Transverse colon (tissue), 4 donors: Measurements from ENCODE around the gene RNF10.

Experiments used
- CTCF ChIP-seq, 5 experiments: fragments of 200-600 bp in 3 of 5; fragments of 450-650 bp in 2 of 5; sonication (generic) in 3 of 5; IDR thresholded peaks; 1 replicate in 2 of 5; 2 replicates in 3 of 5; pipeline ENCODE4 v1.5.1; 2016 to 2017; ENCODE audit warnings: antibody characterized with exemption in 5 of 5, inconsistent platforms in 3 of 5, mild to moderate bottlenecking in 2 of 5, moderate library complexity in 1 of 5
- POLR2A ChIP-seq: fragments of 450-650 bp; IDR thresholded peaks from one replicate; pipeline ENCODE4 v1.6.1; 2016; ENCODE audit warnings: antibody characterized with exemption, mild to moderate bottlenecking, moderate library complexity
- POLR2AphosphoS5 ChIP-seq, 3 donors: sonication (generic); formaldehyde crosslinking; IDR thresholded peaks; one replicate each; pipeline ENCODE4 v1.6.1; 2016; ENCODE audit warnings: antibody characterized with exemption in 3 of 3

GRCh38 chr12:120580787-120581723 is 46.9 kb downstream of the RNF10 start, which contains the start of gene POP5:
- TF ChIP-seq POLR2A (peak; percentile 82), CTCF (IDR thresholded peaks at IDR 0.05) (no peak), POLR2AphosphoS5 (IDR thresholded peaks at IDR 0.05) (peak; percentile 89 to 94 (median 94))
